NCI-H2196 treated with DMSO at 0.1 percent for 48 hours (cell line): ENCODE results near the gene DMD.

ENCODE experiments used
- DNase-seq: peaks from one replicate; lab custom pipeline; 2025; ENCODE audit not compliant: unreplicated experiment; lab: John Stamatoyannopoulos, UW

Gene DMD

GRCh38 chrX:31318866-31319265, 1892.5 kb downstream of the DMD start:
- DNase-seq = no peak

GRCh38 chrX:31316340-31316991, 1894.9 kb downstream of the DMD start:
- DNase-seq = no peak

- no peak for DNase-seq
Observed at GRCh38 chrX:31314921-31315320, 1896.4 kb downstream of the DMD start.

GRCh38 chrX:31307952-31308351, 1903.4 kb downstream of the DMD start:
- DNase-seq = no peak

DNA sequence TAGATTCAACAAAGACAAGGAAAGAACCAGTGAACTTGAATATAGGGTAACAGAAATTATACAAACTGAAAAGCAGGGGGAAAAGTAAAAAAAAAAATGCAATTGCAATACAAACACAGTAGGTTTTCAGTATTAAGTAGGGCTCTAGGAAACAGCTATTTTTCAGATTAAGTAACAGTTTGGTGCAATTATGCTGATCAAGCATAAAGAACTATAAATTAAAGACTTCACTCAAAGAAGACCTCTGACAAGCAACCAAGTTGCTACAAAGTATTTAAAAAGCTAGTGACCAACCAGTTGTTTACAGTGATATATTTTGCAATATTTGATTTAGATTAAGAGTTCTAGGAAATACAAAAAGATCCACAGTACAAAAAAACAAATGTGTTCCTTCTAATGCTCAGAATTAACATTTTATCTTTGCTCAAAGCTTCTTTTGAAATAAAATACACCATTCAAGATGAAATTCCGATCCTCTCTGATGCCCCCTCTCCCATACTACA, 1908.7 kb downstream of the DMD start:
- no peak for DNase-seq

DNA sequence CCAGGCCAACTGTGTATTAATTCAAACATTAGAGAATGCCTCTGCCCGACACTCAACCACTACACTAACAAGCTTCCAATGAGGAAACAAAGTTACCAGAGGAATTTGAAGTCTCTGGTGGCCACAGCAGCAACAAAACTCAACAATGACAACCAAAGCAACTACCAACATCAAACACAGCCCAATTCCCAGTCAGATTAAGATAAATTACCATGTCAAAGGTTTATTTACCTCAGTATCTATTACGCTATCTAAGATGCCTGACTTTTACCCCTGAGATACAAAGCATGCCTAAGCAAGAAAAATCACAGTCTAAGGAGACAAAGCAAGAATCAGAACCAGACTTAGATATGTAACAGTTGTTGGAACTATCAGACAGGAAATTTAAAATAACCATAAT, 1909.4 kb downstream of the DMD start:
- no peak for DNase-seq

DNA sequence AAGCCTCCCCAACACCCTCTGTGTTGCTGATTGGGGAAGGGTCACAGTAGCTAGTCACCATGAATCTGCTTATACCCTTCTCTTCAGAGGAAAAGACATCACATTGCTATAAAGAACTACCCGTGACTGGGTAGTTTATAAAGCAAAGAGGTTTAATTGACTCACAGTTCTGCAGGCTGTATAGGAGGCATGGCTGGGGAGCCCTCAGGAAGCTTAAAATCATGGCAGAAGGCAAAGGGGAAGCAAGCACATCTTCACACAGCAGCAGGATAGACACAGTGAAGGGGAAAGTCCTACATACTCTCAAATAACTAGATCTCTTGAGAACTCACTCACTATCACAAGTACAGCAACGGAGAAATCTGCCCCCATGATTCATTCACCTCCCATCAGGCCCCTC, 1910.1 kb downstream of the DMD start:
- DNase-seq = no peak

DNA sequence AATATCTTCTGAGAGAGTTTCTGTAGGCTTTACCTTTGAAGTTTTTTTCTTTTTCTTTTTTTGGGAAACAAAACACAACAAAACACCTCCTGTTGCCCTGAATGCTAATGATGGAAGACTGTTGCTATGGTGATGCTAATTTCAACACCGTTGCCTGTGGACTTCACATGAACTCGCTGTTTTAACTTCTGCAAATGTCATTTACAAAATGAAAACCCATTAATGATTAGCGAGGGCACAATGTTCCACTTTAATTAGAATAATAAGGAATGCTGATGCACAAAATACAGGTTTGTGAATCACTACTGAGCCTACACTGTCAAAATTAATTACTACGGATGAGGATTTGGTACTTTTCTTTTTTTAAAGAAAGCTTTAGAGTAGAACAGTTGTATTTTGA, 1912.4 kb downstream of the DMD start:
- no peak for DNase-seq

DNA sequence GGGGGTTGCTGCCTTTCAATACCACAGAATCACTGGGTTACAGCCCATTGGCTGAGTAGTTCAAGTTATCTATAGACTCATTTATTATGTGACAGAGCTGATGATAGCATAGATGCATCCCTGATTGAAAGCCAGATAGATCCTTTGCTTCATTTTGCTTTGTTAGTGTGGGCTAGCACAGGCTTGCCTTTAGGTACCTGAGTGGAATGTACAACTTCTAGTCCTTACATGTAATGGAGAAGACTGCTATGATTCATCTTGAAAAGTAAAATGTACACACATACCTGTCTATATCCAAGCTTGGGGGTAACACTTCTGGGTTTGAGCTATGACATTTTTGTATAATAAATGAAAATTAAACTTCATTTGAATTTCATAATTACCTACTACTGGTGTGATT, 1913.5 kb downstream of the DMD start:
- DNase-seq = no peak

DNA sequence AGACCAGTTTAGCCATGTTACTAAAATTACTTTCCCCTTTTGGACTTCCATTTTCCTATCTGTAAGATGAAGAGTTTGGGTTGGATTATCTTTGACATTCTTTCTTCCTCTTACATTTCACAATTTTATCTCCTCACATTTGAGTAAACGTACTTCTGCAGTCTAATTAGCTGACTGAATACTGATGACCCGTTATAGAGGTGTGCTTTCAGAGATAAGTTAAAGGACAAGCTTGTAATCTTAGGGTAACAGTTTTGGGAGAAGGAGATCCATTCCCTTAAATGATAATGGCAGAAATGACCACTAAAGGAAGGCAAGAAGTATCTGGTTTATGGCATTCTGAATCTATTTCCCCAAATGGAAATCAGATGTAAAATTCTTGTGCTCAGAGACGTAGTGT, 1916.9 kb downstream of the DMD start:
- DNase-seq = no peak

- no peak for DNase-seq
Observed at GRCh38 chrX:31293409-31293808, 1917.9 kb downstream of the DMD start.

DNA sequence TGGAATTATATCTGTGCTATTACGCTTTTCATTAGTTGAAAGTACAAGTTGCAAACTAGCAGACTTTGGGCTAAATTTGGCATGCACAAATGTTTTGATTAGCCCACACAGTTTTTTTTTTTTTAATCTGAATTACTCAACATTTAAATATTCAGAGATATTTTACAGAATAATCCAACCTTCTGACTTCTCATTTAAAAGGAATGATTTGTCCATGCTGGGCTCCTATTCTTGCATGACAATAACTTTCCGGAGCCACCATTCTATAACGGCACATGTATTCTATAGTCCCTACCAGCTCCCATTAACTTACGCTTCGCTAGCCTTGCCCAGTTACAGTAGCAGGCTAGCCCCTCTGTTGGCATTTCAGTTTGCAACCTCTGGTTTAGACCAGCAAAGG, 1920.2 kb downstream of the DMD start:
- no peak for DNase-seq

GRCh38 chrX:31287861-31288260, 1923.5 kb downstream of the DMD start:
- DNase-seq = no peak

GRCh38 chrX:31280580-31280979, 1930.8 kb downstream of the DMD start:
- no peak for DNase-seq

DNA sequence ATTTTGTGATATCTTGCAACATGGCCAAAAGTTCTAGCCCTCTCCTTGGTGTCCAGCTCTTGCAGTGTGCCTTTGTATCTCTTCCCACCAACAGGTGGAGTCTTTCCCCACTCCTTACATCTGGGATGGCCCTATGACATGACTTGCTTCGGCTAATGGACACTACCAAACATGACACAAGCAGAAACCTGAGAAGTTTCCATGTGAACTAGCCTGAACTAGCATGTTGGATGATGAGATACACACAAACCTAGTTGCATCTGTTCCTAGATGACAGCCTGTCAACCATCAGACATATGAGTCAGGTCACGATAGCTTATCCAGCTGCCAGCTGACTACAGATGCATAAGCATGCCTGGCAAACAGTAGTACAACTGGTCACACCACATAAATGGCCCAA, 1932.0 kb downstream of the DMD start:
- DNase-seq = no peak

DNA sequence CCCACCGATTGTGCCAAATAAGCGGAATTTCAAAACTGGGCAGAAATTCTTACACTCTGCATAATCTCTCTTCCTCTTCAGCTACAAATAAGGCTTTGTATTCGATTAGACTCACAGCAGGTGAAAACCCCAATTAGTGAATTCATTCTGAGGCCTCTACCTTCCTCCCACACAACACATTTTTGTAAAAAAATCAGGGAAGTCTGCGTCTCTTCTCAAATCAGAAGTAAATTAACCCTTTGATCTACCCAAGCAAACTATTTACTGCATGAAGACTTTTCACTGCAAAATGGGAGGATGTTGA, 1938.9 kb downstream of the DMD start:
- no peak for DNase-seq

GRCh38 chrX:31271615-31272471, 1939.5 kb downstream of the DMD start:
- DNase-seq = no peak

DNA sequence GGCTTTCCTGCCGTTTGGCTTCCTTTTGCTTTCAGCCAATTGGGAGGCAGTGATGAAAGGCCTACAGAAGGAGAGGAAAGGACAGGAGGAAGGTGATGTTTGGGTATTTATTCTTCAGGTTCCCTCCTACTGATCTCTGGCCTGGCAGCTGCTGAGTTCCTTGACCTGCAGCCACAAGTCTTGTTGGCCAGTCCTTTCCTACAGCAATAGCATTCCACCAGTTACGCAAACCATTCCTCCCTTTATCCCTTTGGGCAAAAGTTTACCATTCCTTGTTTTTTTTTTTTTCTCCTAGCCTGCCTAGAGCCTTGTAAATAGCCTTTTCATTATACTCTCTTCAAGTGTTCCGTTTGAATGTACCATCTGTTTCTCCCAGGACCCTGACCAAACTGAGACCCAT, 1941.4 kb downstream of the DMD start:
- no peak for DNase-seq

DNA sequence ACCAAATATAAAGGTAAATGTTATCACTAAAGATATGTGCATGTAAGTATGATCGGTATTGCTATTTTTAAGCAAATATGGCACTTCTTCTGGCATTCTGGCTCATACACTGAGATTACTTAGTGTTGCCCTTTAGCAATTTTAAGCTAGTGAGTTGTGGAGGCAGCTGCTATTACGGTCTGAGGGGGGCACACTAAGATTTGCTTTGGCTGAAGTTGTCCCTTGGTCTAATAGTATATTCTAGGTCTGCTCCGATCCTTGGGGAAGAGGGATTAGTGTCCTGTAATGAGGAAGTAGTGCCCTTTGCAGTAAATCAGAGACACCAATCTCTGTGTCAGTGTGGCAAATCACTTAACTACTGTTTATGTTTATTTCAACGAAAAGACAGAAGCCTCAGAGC, 1943.0 kb downstream of the DMD start:
- DNase-seq = no peak

GRCh38 chrX:31266203-31267076, 1944.9 kb downstream of the DMD start:
- no peak for DNase-seq

DNA sequence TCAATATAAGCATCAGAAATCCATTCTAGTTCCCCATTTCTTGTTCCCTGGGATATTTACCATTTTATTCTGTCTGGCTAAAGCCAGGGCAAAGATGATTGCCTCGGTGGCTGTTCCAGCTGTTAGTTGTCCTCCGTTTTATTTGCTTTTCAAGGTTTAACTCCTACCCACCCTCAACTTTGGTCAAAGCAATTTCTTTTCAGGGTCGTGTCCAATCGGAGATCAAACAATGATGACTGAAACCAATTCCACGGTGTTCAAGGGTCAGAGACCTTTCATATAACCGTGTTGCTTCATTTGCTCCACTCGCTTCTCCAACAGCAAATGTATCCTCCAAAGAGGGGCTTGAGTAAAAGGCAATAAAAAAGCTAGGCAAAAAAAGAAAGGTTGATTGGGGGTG, 1946.0 kb downstream of the DMD start:
- no peak for DNase-seq

DNA sequence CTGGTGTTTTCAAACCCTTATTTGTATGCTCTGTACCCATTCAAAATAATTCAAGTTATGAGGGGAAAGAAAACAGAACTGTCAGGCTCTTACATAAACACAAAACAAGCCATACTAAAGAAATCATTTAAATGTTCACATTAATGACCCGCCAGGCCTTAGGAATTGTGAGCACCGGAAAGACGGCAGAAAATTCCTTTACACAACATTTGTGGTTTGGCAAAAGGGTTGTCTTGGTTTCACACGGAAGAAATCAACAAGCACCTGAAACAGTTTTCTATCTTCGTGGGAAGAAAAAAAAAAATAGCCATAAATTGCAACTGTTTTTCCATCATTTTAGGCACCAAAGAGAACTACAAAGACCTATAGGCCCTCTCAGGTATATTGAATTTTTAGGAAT, 1951.0 kb downstream of the DMD start:
- no peak for DNase-seq
